DMS53 (cell line): ENCODE measurements around the gene SMAD3.

Source experiments
- DNase-seq: peaks from one replicate; lab custom pipeline; 2025; lab: John Stamatoyannopoulos, UW

Gene SMAD3

GRCh38 chr15:67097930-67098740 lies 32.7 kb downstream of the SMAD3 start:
- no peak for DNase-seq

GRCh38 chr15:67098768-67099282 lies 33.4 kb downstream of the SMAD3 start:
- DNase-seq = no peak

GRCh38 chr15:67100124-67100791 lies 34.9 kb downstream of the SMAD3 start:
- DNase-seq = no peak

GRCh38 chr15:67100801-67101581 lies 35.6 kb downstream of the SMAD3 start:
- no peak for DNase-seq

- no peak for DNase-seq
Observed at GRCh38 chr15:67101911-67102598, 36.7 kb downstream of the SMAD3 start.

GRCh38 chr15:67102599-67102929 lies 37.2 kb downstream of the SMAD3 start:
- no peak for DNase-seq

- DNase-seq = no peak
Observed at GRCh38 chr15:67103021-67103420, 37.6 kb downstream of the SMAD3 start.

GRCh38 chr15:67103432-67103831 lies 38.0 kb downstream of the SMAD3 start:
- no peak for DNase-seq

GRCh38 chr15:67103869-67104268 lies 38.5 kb downstream of the SMAD3 start:
- no peak for DNase-seq

GRCh38 chr15:67104510-67104909 lies 39.1 kb downstream of the SMAD3 start:
- DNase-seq = no peak

- DNase-seq = no peak
Observed at GRCh38 chr15:67105065-67105951, 39.9 kb downstream of the SMAD3 start.

GRCh38 chr15:67105991-67106763 lies 40.8 kb downstream of the SMAD3 start:
- DNase-seq = no peak

GRCh38 chr15:67106764-67107013 lies 41.3 kb downstream of the SMAD3 start:
- no peak for DNase-seq

- DNase-seq = peak; percentile 59
Observed at GRCh38 chr15:67107014-67107812, 41.8 kb downstream of the SMAD3 start.

GRCh38 chr15:67108122-67108961 lies 42.9 kb downstream of the SMAD3 start:
- no peak for DNase-seq

- DNase-seq = no peak
Observed at GRCh38 chr15:67109141-67110034, 44.0 kb downstream of the SMAD3 start.

- DNase-seq = no peak
Observed at GRCh38 chr15:67110361-67110781, 45.0 kb downstream of the SMAD3 start.
